HepG2 (cell line): ENCODE results near the gene SPG7. TPM values are rescaled to one million over a fixed set of nuclear protein-coding genes. Genes with fewer than 3 reads are reported as not detected.

Experiments used
- DPF2 ChIP-seq: sonication (generic); formaldehyde crosslinking; IDR thresholded peaks from 2 replicates; pipeline ENCODE4 v1.4.0; 2020; ENCODE audit warnings: mild to moderate bottlenecking, low read depth, missing genetic modification reagents, borderline replicate concordance
- ELF4 ChIP-seq: sonication (generic); formaldehyde crosslinking; IDR thresholded peaks from 2 replicates; pipeline ENCODE4 v1.5.0; 2020; ENCODE audit warnings: missing genetic modification reagents, mild to moderate bottlenecking, moderate library complexity, borderline replicate concordance
- GPN1 ChIP-seq: sonication (generic); formaldehyde crosslinking; IDR thresholded peaks from 2 replicates; pipeline ENCODE4 v1.5.1; 2020; ENCODE audit warnings: missing genetic modification reagents, borderline replicate concordance
- KLF12 ChIP-seq: sonication (generic); formaldehyde crosslinking; IDR thresholded peaks from 2 replicates; pipeline ENCODE4 v1.4.0; 2020; ENCODE audit warnings: missing genetic modification reagents, borderline replicate concordance
- MAFK ChIP-seq, 2 experiments: IDR thresholded peaks in 1 of 2; conservative IDR thresholded peaks in 1 of 2; 2 replicates each; pipeline ENCODE4 v1.6.1; 2011; ENCODE audit warnings: improper control_type of control experiment in 2 of 2, low read length in 2 of 2
- NONO ChIP-seq, 2 experiments: fragments of 450-650 bp in 1 of 2; sonication (generic) in 1 of 2; formaldehyde crosslinking in 1 of 2; IDR thresholded peaks in 1 of 2; conservative IDR thresholded peaks in 1 of 2; 2 replicates each; pipeline versions ENCODE4 v1.6.1 to v1.8.0; 2017 to 2022; ENCODE audit warnings: mild to moderate bottlenecking in 1 of 2, missing genetic modification reagents in 1 of 2, moderate library complexity in 1 of 2
- RBAK ChIP-seq: sonication (generic); formaldehyde crosslinking; IDR thresholded peaks from 2 replicates; pipeline ENCODE4 v1.5.1; 2020; ENCODE audit warnings: mild to moderate bottlenecking, missing genetic modification reagents
- RORA ChIP-seq: sonication (generic); formaldehyde crosslinking; IDR thresholded peaks from 2 replicates; pipeline ENCODE4 v1.5.0; 2020; ENCODE audit warnings: mild to moderate bottlenecking, missing genetic modification reagents, moderate library complexity
- SIX1 ChIP-seq: sonication (generic); formaldehyde crosslinking; IDR thresholded peaks from 2 replicates; pipeline ENCODE4 v1.4.0; 2020; ENCODE audit warnings: missing genetic modification reagents, borderline replicate concordance
- SMAD3 ChIP-seq: sonication (generic); formaldehyde crosslinking; IDR thresholded peaks from 2 replicates; pipeline ENCODE4 v1.4.0; 2020; ENCODE audit warnings: missing genetic modification reagents
- SNAPC2 ChIP-seq: sonication (generic); formaldehyde crosslinking; IDR thresholded peaks from 2 replicates; pipeline ENCODE4 v1.8.1; 2022; ENCODE audit warnings: mild to moderate bottlenecking, missing genetic modification reagents
- SNRNP70 ChIP-seq: fragments of 200-400 bp; formaldehyde crosslinking; IDR thresholded peaks from 2 replicates; pipeline ENCODE4 v1.6.1; 2017; ENCODE audit warnings: mild to moderate bottlenecking, low read depth, low read length, moderate library complexity
- TCF7 ChIP-seq: sonication (generic); IDR thresholded peaks from 2 replicates; pipeline ENCODE4 v1.6.1; 2016; ENCODE audit warnings: antibody characterized with exemption, low read depth
- THRA ChIP-seq: sonication (generic); formaldehyde crosslinking; IDR thresholded peaks from 2 replicates; pipeline ENCODE4 v1.4.0; 2020; ENCODE audit warnings: missing genetic modification reagents, borderline replicate concordance
- XRCC5 ChIP-seq: fragments of 200-400 bp; formaldehyde crosslinking; optimal IDR thresholded peaks from 2 replicates; pipeline ENCODE3; 2017; ENCODE audit warnings: mild to moderate bottlenecking, low read length
- ZNF530 ChIP-seq: sonication (generic); formaldehyde crosslinking; IDR thresholded peaks from 2 replicates; pipeline ENCODE4 v1.5.0; 2020; ENCODE audit warnings: low read depth, mild to moderate bottlenecking, missing genetic modification reagents
- ZNF639 ChIP-seq: conservative IDR thresholded peaks from 2 replicates; pipeline ENCODE4 v1.6.1; 2018; ENCODE audit warnings: missing genetic modification reagents
- ZNF768 ChIP-seq: sonication (generic); formaldehyde crosslinking; IDR thresholded peaks from 2 replicates; pipeline ENCODE4 v1.4.0; 2020; ENCODE audit warnings: missing genetic modification reagents
- ZNF891 ChIP-seq: sonication (generic); formaldehyde crosslinking; IDR thresholded peaks from 2 replicates; pipeline ENCODE4 v1.5.0; 2020; ENCODE audit warnings: mild to moderate bottlenecking, missing genetic modification reagents
- polyA plus RNA-seq, 8 experiments: library from polyadenylated mRNA; depleted of rRNA in 3 of 8; stranded (reverse) in 7 of 8; unstranded in 1 of 8; fragments of >200 nt; fragmentation: Illumina TruSeq in 4 of 8; extraction: Trizol in 4 of 8; gene quantifications; 2 replicates each; pipeline versions ENCODE4 v1.2.1 to v1.2.3, GENCODE V29; 2011 to 2016; ENCODE audit warnings: low read depth in 4 of 8, missing spikeins in 1 of 8, mixed read lengths in 1 of 8; ENCODE audit not compliant: insufficient read depth in 1 of 8
- total RNA-seq, 5 experiments: library from RNA; depleted of rRNA; stranded (reverse); fragments of >200 nt; fragmentation: Illumina TruSeq; extraction: Trizol; gene quantifications; 2 replicates each; pipeline ENCODE4 v1.2.3, GENCODE V29; 2016; ENCODE audit warnings: low read depth in 1 of 5
- TF ChIP-seq, protein P1 (sequence below): sonication (generic); formaldehyde crosslinking; IDR thresholded peaks from 2 replicates; pipeline ENCODE4 v1.4.0; 2020; ENCODE audit warnings: missing genetic modification reagents
- TF ChIP-seq, protein P2 (sequence below): sonication (generic); formaldehyde crosslinking; IDR thresholded peaks from 2 replicates; pipeline ENCODE4 v1.5.1; 2020; ENCODE audit warnings: missing genetic modification reagents, mild to moderate bottlenecking, borderline replicate concordance

The SPG7 gene
- total and polyA plus RNA-seq, 2 of the 13 experiments (the other 11 are each of a cell fraction or from before 2014, with no cell fraction given) = 66.0 to 136 TPM

- TF ChIP-seq ELF4 (CRISPR knock-in tag) (no peak), ZNF530 (CRISPR knock-in tag) (no peak), ZNF768 (CRISPR knock-in tag) (no peak), GPN1 (CRISPR knock-in tag) (no peak), KLF12 (no peak), THRA (CRISPR knock-in tag) (no peak), SNAPC2 (CRISPR knock-in tag) (no peak), DPF2 (CRISPR knock-in tag) (no peak), ZNF639 (CRISPR knock-in tag) (no peak), SIX1 (CRISPR knock-in tag) (no peak), MAFK (conservative IDR thresholded peaks at IDR 0.05 in 1 of 2, IDR thresholded peaks at IDR 0.05 in 1 of 2; ENCODE audit: low read length in 2 of 2) (no peak), NONO (IDR thresholded peaks at IDR 0.05) (no peak), NONO (CRISPR knock-in tag; conservative IDR thresholded peaks at IDR 0.05) (0 out of 2 replicates have a peak, but pooled peaks have one; percentile 17), RBAK (CRISPR knock-in tag) (no peak), ZNF891 (CRISPR knock-in tag) (no peak; the same call in 1 of the 2 replicates), SNRNP70 (no peak), TCF7 (no peak), XRCC5 (no peak), RORA (no peak), SMAD3 (CRISPR knock-in tag) (no peak)
- TF ChIP-seq, protein P1, sequence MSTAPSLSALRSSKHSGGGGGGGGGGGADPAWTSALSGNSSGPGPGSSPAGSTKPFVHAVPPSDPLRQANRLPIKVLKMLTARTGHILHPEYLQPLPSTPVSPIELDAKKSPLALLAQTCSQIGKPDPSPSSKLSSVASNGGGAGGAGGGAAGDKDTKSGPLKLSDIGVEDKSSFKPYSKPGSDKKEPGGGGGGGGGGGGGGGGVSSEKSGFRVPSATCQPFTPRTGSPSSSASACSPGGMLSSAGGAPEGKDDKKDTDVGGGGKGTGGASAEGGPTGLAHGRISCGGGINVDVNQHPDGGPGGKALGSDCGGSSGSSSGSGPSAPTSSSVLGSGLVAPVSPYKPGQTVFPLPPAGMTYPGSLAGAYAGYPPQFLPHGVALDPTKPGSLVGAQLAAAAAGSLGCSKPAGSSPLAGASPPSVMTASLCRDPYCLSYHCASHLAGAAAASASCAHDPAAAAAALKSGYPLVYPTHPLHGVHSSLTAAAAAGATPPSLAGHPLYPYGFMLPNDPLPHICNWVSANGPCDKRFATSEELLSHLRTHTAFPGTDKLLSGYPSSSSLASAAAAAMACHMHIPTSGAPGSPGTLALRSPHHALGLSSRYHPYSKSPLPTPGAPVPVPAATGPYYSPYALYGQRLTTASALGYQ (CRISPR knock-in tag) = no peak
- TF ChIP-seq, protein P2, sequence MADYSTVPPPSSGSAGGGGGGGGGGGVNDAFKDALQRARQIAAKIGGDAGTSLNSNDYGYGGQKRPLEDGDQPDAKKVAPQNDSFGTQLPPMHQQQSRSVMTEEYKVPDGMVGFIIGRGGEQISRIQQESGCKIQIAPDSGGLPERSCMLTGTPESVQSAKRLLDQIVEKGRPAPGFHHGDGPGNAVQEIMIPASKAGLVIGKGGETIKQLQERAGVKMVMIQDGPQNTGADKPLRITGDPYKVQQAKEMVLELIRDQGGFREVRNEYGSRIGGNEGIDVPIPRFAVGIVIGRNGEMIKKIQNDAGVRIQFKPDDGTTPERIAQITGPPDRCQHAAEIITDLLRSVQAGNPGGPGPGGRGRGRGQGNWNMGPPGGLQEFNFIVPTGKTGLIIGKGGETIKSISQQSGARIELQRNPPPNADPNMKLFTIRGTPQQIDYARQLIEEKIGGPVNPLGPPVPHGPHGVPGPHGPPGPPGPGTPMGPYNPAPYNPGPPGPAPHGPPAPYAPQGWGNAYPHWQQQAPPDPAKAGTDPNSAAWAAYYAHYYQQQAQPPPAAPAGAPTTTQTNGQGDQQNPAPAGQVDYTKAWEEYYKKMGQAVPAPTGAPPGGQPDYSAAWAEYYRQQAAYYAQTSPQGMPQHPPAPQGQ (CRISPR knock-in tag) = no peak
Measured at GRCh38 chr16:89561142-89561883, 53.1 kb downstream of the SPG7 start (continued).
